Activated CD4-positive, alpha-beta T cell treated with anti-CD3 and anti-CD28 coated beads, Interleukin-2, amount 50 U/mL, for 4 hours (primary cell): ENCODE results near the gene LIMK1.
"Not testable (repeated sequence)": the region's sequence is repeated elsewhere in the genome, so short reads cannot be mapped to it uniquely, and the experiment has no call there.

ENCODE experiments used
- DNase-seq, 2 experiments: peaks; one replicate each; pipeline ENCODE4 v3.0.0-alpha.2; 2020

LIMK1 gene

DNA sequence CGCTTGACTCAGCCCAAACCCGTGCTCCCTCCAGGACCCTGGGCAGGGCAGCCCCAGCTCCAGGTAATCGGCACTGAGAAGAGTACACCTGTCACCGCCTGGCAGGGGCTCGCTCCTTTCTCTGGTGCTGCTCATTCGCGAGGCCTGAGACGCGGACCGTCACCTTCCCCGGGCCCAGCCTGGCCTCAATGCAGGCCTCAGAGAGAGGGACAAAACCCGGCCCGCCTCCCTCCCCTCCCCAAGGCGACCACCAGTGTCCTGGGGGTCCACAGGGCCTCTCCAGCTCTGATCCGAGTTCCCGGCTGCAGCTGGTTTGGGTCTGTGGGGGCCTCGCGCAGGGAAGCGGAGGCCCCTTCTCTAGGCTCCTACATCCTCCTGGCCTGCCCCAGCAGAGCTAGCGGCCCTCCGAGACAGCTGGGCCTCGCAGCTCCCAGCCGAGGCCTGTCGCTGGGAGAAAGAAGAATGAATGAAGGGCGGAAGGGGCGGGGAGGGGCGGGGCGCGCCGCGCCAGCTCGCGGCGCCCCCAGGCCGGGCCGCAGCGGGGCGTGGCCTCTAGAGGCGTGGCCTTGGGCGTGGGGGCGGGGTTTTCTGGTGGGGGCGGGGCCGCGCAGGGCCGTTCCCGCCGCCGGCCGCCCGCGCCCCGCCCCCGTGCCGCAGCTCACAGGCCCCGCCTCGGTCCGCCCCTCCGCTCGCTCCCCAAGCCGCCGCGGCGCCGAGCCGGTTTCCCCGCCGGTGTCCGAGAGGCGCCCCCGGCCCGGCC is at the start of gene LIMK1:
Gene LIMK1, plus strand, starts transcription at position 688 of the 760 bp plus-strand sequence. CDS start 187 bp downstream, outside the sequence.
- DNase-seq = peak; percentile 69 to 74

DNA sequence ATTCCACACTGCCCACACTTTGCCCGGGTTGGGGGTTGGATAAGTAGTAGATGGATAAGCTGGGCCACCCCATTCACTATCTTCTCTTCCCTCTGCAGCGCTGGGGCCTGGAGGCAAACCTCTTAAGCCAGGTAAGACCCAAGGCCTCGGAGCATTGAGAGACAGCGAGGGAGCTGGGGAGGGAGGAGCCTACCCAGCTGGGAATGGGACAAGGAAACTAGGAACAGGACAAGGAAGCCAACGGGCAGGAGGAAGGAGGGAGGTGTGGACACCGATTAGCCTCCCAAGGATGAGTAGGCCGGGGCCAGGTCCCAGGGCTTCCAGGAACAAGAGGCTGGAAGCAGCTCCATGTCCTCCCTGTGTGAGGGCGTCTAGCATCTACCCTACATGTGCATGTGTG is 46.0 kb upstream of the LIMK1 start:
- DNase-seq = no peak

DNA sequence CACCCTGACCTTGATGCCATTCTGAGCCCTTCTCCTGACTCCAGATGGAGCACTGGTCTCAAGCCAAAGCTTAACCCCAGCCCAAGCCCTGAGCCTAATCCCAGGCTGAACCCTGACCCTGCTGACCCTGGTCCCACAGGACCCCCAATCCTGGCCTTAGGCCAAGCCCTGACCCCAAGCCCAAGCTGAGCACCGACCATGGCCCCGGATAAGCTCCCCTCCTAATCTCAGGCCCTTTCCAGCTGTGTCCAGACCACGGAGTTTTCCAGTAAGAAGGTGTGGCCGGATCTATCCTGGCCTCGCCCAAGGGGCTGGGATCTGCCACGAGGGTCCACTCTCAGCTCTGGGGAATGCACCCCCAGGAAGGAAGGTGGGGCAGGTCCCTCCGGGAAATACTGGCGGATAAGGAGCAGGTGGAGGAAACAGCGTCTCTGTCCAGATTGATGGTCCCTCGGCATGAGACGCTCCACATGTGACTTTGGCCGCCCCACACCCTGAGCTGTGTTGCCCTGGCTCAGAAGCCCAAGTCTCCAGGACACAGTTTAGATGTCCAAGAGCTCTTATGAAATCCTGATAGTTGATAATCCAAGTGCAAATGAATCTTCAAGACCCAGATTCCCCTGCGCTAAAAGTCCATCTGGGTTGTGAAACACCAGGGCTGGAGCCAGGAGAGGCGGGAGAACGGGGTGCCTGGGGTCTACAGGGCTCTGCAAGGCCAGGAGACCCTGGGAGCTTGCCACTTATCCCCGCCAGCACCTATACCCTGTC is 45.2 kb upstream of the LIMK1 start:
- DNase-seq = no peak

DNA sequence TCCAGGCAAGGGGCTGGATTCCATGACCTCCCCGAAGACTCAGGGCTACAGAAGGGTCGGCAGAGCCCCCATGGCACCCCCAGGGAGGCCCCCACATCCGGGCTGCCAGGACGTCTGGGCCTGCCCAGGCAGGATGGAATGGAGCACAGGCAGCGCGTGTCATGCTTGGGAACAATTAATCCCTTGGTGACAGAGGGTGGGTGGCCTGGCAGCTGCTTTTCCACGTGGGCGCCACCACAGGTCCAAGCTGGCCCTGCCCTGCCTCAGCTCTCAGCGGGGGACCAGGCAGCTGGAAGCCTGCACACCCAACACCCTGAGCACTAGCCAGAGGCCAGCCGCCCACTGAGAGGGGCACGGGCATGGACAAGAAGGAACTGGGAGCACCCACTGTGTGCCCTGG is 44.3 kb upstream of the LIMK1 start:
- DNase-seq = no peak

DNA sequence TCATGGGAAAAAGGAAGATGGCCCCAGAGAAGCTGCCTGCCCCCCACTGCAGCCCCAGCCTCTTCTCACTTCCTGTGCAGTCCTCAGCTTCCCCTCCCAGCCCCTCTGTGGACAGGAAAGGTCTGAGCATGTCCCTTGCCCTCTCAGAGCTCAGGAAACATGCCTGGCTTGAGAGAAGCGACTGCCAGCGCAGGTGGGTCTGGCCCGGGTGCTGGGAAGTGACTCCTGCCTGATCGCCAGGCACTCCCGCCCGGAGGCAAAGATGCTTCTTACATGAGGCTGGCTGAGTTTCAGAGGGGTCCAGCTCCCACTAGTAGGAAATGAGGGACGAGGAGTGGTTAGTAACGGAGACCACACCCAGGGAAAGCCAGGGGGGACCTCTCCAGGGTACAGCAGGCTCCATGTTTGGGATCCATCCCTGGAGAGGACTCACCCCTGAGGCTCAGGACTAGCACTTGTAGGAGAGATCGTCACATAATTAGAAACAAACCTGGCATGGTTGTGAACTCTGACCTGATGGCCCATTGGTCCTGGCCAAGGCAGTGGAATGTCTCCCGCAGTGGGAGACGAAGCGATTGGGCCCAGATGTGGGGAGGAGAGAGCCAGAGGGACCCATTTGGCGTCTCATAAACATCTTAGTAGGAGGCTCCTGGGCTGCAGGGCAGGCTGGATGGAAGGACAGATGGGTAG is 43.4 kb upstream of the LIMK1 start:
- DNase-seq = no peak

DNA sequence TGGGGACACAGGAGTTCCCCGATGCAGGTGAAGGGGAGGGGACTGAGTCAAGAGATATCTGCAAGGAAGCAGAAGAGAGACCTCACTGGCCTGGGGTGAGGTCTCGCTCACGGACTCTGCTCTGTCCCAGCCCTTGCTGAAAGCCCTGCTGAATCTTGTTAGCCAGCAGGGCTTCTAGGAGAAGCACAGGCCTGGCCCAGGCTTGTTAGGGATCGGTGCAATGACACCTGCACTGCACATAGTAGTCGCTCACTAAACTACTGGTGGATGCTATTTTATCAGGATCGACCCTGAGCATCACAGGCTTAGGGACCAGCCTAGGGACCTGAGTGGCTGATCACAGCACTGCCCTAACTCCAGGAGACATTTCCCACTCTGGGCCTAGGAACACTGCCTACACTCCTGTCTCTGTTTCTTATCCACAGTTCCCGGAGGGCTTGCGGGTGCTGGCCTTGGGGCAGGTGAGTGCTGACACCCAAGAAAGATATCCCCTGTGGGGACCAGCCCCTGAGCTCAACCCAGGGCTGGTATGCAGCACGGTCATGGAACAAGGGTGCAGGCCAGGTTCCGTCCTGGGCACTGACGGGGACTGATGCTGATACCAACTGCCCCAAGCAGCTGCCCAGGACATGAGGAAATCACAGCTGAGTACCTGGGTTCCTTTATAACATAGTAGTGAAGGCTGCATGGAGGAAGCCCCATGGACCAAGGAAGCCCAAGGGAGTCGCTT is 42.6 kb upstream of the LIMK1 start:
- no peak for DNase-seq

DNA sequence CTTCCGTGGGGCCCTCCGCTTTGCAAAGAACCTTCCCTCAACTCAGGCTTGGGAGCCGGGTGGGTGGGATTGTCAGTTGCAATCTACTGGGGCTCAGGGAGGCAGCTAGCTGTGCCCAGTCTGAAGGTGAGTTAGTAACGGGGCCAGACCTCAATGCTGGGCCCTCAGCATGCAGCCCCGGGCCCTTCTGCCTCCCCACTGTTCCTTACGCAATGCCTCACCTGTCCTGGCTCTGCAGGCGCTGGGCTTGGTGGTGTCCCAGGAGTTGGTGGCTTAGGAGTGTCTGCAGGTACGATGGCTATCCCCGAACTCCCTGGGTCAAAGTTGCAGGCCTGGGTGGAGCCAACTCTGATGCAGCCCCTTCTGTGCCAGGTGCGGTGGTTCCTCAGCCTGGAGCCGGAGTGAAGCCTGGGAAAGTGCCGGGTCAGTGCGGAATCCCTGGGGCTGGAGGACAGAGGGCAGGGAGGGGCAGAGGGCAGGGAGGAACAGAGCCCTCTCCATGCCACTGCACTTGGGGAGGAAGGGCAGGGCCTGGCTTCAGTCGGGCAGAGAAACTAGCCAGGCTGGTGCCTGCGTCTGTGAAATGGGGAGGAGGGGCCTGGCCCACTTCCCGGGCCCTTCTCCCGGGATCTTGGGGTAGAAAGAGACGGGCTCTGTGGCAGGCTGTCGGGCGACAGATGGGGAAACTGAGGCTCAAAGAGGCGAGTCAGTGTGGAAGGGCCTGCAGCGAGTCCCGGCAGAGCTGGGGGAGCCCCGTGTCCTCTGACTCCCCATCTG is 40.7 kb upstream of the LIMK1 start:
- no peak for DNase-seq

DNA sequence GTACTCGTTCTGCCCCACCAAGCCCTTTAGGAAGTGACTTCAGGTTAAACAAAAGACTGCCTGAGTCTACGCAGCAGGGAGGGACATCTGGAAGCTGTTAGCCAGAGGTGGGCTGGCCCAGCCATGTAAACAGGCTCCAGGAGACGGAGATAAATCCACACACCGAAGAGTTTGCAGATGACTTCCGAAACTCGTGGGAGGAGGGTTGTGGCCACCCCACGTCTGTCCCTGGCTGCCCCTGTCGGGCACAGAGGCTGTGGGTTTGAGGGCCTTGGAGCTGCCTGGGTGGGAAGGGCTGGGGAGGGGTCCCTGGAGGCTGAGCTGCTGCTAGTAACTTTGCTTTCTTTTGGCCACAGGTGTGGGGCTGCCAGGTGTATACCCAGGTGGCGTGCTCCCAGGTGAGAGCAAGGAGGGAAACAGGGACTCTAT is 40.1 kb upstream of the LIMK1 start:
- DNase-seq = no peak

DNA sequence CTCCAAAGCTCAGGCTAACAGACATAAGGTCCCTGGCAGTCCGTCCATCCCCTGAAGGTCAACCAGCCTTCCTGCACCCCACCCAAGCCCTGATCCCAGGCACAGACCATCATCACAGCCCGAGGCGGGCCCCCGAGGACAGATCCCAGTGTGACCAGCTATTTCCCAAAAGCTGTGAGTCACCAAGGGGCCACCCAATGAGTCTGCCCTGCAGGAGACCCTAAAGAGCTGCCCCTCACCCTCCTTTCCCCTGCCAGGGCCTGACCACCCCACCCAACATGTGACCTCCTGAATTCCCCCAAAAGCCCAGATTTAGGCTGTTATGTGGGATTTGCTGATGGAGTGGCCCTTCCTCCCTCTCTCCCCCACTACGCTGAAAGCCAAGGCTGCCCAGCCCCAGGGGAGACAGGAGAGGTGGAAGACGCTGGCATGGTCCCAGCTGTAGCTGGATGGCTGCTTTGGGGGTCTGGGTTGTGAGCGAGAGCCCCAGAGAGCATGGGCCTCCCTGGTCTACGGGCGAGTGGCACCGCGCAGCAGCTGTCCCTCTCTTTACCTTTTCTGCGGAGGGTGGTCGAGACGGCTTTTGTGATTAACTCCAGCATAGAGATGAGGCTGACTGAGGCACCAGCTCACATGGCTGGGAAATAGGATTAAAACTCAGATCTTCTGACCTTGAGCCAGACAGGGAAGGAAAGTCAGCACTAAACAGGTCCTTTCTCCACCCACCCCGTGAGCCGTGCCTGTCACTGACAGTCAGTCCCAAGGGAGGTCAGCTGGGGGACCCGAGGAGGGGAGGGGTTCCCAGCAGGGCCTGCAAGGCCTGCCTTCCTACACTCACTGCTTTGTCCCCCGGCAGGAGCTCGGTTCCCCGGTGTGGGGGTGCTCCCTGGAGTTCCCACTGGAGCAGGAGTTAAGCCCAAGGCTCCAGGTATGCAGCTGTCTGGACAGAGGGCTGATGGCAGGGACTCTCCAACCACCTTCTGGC is 38.9 kb upstream of the LIMK1 start:
- no peak for DNase-seq

DNA sequence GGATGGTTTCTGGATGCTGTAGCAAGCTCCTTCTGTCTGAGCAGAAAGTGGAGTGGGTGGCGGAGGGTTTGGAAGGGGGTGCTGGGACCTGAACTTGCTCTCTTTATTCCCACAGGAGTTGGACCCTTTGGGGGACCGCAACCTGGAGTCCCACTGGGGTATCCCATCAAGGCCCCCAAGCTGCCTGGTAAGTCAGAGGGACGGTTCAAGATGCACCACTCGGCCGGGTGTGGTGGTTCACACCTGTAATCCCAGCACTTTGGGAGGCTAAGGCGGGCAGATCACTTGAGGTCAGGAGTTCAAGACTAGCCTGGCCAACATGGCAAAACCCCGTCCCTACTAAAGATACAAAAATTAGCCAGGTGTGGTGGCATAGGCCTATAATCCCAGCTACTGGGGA is 37.0 kb upstream of the LIMK1 start:
- DNase-seq = not testable (repeated sequence)

DNA sequence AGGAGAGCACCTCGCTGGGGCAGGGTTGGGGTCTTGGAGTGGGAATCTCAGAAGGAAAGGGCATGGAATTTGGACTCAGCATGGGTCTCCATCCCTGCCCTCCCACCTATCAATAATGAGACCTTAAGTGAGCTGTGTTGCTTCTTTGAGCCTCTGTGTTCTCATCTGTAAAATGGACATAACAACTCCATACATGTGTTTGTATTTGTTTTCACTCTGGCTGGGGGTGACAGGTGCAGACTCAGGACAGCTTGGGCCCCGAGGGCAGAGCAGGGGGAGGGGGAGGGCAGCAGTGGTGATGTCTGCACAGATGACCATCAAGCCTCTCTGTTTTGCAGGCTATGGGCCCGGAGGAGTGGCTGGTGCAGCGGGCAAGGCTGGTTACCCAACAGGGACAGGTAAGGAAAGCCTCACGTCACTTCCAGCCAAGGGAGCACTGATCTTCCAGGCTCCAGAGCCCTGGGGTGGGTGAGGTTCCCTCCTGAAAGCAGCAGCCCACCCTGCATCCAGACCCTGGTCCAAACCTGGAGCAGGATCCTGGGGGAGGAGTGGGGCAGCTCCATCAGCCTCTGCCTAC is 35.7 kb upstream of the LIMK1 start:
- no peak for DNase-seq

DNA sequence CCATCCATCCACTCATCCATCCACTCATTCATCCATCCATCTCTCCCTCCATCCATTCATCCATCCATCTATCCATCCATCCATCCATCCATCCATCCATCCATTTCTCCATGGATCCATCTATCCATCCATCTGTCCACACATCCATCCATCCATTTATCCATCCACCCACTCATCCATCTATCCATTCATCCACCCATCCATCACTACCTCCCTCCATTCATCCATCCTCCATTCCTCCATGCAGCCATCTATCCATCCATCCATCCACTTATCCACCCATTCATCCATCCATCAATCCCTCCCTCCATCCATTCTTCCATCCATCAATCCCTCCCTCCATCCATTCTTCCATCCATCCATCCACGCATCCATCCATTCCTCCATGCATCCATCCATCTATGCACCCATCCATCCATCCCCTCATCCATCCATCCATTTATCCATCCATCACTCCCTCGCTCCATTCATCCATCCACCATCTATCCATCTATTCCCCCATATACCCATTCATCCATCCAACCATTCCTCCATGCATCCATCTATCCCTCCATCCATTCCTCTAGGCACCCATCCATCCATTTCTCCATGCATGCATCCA is 34.5 kb upstream of the LIMK1 start:
- DNase-seq = no peak

DNA sequence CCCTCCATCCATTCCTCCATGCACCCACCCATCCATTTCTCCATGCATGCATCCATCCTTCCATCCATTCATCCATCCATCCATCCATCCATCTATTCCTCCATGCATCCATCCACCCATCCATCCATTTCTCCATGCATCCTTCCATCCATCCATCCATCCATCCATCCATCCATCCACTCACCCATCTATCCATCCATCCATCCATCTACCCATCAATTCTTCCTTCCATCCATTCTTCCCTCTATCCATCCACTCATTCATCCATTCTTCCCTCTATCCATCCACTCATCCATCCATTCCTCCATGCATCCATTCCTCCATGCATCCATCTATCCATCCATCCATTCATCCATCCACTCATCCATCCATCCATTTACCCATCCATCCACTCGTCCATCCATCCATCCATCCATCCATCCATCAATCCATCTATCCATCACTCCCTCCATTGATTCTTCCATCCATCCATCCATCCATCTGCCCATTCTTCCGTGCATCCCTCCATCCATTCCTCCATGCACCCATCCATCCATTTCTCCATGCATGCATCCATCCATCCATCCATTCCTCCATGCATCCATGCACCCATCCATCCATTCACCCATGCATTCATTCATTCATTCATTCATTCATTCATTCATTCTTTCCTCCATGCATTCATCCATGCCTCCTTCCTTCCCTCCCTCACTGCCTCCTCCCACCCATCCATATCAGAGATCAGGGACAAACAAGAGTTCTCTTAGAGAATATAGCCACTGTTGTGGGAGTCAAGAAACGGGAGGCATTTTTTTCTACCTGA is 33.4 kb upstream of the LIMK1 start:
- DNase-seq = no peak

DNA sequence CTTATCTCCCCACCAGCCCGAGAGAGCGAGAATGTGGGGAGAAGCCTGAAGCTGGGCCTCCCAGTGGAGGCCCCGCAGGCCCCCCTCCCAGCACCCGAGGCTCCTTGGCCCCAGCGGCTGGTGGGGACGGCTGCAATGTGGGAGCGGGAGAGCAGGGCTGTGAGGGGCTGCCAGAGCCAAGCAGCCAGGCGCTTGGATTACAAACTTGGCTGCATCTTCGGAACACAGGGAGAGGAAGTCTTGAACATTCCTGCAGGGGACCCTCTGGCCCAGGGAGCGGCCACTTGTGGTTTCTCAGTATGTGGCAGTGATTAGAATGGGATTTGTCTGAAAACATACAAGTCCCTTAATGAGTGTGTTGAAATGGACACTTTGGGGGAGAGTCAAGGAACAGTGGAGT is 32.4 kb upstream of the LIMK1 start:
- DNase-seq = no peak

DNA sequence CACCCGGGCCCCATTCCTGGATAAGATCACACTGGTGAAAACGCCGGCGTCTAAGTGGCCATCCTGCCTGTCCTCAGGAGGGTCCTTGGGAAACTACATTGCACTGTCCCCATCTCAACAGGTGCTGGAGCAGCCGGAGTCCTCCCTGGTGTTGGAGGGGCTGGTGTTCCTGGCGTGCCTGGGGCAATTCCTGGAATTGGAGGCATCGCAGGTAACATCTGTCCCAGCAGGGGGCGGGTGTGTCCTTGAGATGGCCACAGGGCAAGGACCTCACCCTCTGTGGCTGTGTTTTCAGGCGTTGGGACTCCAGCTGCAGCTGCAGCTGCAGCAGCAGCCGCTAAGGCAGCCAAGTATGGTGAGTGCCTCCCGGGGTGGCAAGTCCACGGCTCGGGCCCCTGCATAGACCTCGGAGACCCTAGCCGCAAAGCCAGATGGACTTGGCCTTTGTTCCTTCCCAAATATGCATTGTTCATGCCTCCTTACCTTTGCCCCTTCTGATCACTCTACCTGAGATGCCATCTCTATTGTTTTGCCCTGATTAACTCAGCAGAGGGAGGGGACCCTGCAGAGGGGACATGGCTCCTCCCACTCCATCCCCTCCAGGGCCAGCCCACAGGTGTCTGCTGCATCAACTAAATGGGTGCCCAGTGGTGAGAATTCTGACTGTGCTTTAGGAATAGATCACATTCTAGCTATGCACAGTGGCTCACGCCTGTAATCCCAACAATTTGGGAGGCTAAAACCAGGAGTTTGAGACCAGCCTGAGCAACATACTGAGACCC is 31.8 kb upstream of the LIMK1 start:
- DNase-seq = no peak

DNA sequence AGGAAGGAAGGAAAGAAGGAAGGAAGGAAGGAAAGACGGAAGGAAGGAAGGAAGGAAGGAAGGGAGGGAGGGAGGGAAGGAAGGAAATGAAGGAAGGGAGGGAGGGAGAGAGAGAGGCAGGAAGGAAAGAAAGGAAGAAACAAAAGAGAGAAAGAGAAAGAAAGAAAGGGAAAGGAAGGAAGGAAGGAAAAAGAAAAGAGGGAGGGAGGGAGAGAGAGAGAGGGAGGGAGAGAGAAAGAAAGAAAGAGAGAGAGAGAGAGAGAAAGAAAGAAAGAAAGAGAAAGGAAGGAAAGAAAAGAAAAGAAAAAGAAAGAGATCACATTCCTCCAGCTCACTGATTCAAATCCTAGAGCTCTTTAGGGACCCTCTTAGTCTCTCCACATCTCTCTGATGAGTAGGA is 31.0 kb upstream of the LIMK1 start:
- no peak for DNase-seq

DNA sequence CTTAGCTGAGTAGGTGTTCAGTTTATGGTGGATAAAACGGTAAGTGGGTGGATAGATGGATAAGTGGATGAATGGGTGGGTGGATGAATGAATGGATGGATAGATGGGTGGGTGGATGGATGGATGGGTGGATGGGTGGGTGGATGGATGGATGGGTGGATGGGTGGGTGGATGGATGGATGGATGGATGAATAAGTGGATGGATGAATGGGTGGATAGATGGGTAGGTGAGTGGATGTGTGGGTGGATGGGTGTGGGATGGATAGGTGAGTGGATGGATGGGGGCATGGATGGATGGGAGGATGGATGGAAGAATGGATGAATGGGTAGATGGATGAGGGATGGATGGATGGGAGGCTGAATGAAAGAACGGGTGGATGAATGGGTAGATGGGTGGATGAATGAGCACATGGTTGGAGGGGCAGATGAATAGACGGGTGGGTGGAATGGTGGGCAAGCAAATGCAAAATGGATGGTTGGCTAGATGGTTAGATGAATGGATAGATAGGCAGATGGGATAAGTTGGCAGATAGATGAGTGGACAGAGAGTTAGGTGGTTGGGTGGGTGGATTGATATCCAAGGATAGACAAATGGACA is 29.9 kb upstream of the LIMK1 start:
- DNase-seq = no peak
